Activated effector memory CD4-positive, alpha-beta T cell treated with Interleukin-2 at 50 U/mL for 16 hours (primary cell): Measurements from ENCODE around the gene ESCO1.

ENCODE experiments used
- DNase-seq: peaks from one replicate; pipeline ENCODE4 v3.0.0-alpha.2; 2020

Gene ESCO1

DNA sequence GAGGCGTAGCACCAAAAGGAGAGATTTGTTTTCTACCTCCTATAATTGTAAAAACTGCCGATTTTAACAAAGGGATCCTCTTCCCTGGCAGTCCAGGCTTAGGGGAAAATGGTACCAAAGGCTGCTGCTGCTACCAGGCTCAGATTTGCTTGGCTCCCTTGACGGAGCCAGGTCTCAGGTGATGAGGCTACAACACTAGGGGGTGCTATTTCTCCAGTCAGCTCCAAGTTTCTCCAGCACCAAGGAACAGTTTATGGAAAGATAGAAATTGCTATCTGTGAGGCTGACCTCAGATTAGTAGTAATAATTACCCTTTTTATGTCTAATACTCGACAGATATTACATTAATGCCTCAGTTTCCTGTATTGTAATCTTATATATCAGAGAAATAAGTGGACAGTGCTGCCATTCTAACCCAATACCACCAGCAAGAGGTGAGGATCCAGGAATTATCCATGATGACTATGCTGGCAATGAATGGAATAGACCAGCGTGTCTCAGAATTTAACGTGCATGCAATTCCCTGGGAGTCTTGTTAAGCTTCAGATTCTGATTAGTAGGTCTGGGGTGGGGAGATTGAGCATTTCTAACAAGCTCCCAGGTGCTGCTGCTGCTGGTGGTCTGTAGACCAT, 111.3 kb downstream of the ESCO1 start:
- DNase-seq, result no peak

DNA sequence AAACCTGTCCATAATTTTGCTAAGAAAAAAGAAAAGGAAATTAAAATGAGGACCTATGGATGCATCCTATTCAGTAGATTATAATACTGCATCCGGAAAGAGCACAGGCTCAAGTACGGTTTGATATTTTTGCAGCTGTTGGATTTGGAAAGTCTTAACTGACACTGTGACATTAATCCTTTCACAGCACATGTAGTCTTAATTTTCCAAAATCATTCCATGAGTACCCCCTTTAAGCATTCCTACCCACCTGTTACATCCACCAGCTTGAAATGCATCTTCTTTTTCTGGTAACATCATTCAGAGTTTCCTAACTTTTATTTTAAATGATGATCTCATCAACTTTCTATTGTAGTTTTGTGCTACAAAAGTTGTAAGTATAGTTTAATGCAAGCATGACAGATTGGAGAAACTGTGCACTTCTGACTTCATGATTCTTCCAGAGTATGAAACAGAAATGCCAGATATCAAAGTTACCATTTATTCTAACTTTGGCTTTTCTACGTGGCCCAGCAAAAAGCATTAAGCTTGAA, 113.5 kb downstream of the ESCO1 start:
- no peak for DNase-seq

DNA sequence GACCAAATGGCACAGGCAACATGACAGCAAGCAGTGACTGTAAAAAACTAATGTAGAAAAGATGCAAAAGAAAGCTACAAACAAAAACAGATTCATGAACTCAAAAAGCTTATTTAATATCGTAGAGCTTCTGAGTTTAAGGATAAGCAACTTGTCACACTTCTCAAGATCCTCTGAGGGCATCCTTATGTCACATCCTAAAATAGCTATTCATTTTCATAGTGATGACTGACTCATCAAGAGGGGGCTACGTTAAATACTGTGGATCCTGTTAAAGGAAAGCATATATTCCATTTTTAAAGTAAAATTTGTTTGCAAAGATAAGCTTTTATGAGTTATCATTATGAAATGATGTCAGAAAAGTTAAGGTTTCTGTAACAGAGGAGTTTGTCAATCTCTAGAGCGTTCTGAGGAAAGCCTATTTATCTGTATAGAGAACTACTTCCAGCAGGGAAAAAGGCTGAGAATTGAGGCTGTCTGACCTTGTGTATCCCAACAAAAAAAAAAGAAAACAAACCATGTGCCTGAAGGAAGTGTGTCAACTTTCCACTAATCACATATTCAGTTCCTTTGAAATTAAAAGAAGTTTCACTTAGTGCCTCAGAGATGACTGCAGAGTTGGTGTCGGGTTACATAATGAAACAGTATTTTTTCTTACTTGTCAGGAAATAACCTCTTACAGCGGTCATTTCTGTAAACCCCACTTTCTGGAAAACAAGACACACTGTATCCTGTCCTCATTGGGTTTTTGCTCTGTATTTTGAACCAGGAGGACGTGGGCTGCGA, 115.5 kb downstream of the ESCO1 start:
- DNase-seq, result no peak

DNA sequence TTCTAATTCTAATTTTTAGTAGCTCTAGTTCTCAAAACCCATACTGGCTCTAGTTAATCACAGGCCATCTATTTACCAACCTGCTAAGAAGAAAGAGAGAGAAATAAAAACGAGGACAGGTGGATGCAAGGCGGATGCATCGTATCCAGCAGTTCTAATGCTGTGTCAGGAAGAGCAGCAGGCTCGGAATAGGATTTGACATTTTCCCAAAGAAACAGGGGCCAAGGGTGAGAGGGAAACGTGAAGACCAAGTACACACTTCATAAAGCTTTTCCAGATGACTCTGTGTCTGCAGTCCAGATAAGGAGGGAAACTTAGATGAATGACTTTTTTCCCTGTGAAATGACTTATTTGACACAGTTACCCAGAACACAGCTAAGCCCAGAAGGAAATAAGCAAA, 117.5 kb downstream of the ESCO1 start:
- no peak for DNase-seq

DNA sequence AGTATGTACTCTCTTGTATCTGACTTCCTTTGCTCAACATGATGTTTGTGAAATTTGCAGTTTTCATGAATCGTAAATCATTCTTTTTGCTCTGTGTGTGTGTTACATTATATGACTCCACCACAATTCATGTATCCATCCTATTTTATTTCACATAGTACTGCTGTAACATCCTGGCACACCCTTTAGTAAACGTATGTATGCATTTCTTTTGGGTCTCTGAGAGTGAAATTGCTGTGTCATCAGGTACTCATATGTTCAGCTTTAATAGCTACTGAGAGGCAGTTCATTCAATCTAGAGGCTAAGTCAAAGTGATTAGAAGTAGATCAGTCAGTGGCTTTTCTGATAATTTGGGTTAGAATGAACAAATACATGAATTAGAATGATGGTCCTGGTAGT, 118.8 kb downstream of the ESCO1 start:
- no peak for DNase-seq

DNA sequence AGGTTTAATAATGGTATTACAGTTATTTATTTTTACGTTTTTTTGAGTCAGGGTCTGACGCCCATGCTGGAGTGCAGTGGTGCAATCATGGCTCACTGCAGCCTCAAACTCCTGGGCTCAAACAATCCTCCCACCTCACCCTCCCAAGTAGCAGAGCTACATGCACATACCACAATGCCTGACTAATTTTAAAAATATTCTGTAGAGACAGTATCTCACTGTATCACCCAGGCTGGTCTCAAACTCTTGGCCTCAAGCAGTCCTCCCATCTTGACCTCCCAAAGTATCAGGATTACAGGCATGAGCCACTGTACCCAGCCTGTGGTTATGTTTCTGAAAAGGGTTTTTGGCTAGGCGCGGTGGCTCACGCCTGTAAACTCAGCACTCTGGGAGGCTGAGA, 120.8 kb downstream of the ESCO1 start:
- no peak for DNase-seq
